Measurements from ENCODE around the gene NDUFS8. TPM values are rescaled to one million over a fixed set of nuclear protein-coding genes. Genes with fewer than 3 reads are reported as not detected.

Gene NDUFS8
- total RNA-seq, 2 experiments from 2014 or later, result 70.5 to 72.5 TPM

GRCh38 chr11:68081691-68082090 is 51.2 kb downstream of the NDUFS8 start:
- H3K9me3 ChIP-seq (ENCODE audit: control insufficient read depth in 1 of 2, insufficient read depth in 1 of 2, low read length in 2 of 2), result no peaks in the 10 kb centered on the region
- ATAC-seq (ENCODE audit: poor library complexity) (no peak), DNase-seq (no peak)
- no peak overlapping the region for H3K27ac Mint-ChIP-seq
- ChIA-PET CTCF (no interaction called here), POLR2A (no interaction called here)
- H3K4me3 ChIP-seq (ENCODE audit: low read length), result no peak overlapping the region
- no peaks in the 10 kb centered on the region for H3K27me3 Mint-ChIP-seq
- no peaks in the 10 kb centered on the region for H3K4me1 Mint-ChIP-seq (ENCODE audit: low read depth)
- H3K27ac ChIP-seq (ENCODE audit: low read depth in 1 of 2, low read length in 2 of 2), result no peak overlapping the region
- no peaks in the 10 kb centered on the region for H3K36me3 ChIP-seq (ENCODE audit: insufficient read depth, low read length)
- H3K36me3 Mint-ChIP-seq (ENCODE audit: low read depth), result no peaks in the 10 kb centered on the region
- H3K4me1 ChIP-seq (ENCODE audit: insufficient read depth, low read length), result no peaks in the 10 kb centered on the region
- no peak overlapping the region for H3K4me3 Mint-ChIP-seq
- intact Hi-C loops (cut with DNase I, micrococcal nuclease), result no loop called here
- H3K27me3 ChIP-seq (ENCODE audit: control insufficient read depth in 1 of 2, insufficient read depth in 2 of 2, low read length in 2 of 2), result no peaks in the 10 kb centered on the region
- H3K9me3 Mint-ChIP-seq, result no peaks in the 10 kb centered on the region
- no peak for TF ChIP-seq CTCF (IDR thresholded peaks at IDR 0.05)

- intact Hi-C loops (cut with DNase I, micrococcal nuclease), result no loop called here
- no peak overlapping the region for H3K27ac Mint-ChIP-seq
- H3K27ac ChIP-seq (ENCODE audit: low read depth in 1 of 2, low read length in 2 of 2), result no peak overlapping the region
Measured at GRCh38 chr11:68082481-68082880, 52.0 kb downstream of the NDUFS8 start.

GRCh38 chr11:68083517-68083916 is 53.0 kb downstream of the NDUFS8 start:
- no peaks in the 10 kb centered on the region for H3K36me3 ChIP-seq (ENCODE audit: insufficient read depth, low read length)
- no peaks in the 10 kb centered on the region for H3K9me3 ChIP-seq (ENCODE audit: control insufficient read depth in 1 of 2, insufficient read depth in 1 of 2, low read length in 2 of 2)
- Mint-ChIP-seq H3K27ac (no peak overlapping the region), H3K36me3 (ENCODE audit: low read depth) (no peaks in the 10 kb centered on the region), H3K27me3 (no peaks in the 10 kb centered on the region), H3K4me3 (no peak overlapping the region), H3K9me3 (no peaks in the 10 kb centered on the region), H3K4me1 (ENCODE audit: low read depth) (no peaks in the 10 kb centered on the region)
- no peak for ATAC-seq (ENCODE audit: poor library complexity)
- H3K4me3 ChIP-seq (ENCODE audit: low read length), result no peak overlapping the region
- POLR2A ChIA-PET, result no interaction called here
- DNase-seq, result no peak
- no peak for TF ChIP-seq CTCF (IDR thresholded peaks at IDR 0.05)
- no peaks in the 10 kb centered on the region for H3K27me3 ChIP-seq (ENCODE audit: control insufficient read depth in 1 of 2, insufficient read depth in 2 of 2, low read length in 2 of 2)
- intact Hi-C loops (cut with DNase I, micrococcal nuclease), result no loop called here
- no peak overlapping the region for H3K27ac ChIP-seq (ENCODE audit: low read depth in 1 of 2, low read length in 2 of 2)
- CTCF ChIA-PET, result no interaction called here
- H3K4me1 ChIP-seq (ENCODE audit: insufficient read depth, low read length), result no peaks in the 10 kb centered on the region

More at GRCh38 chr11:68082481-68082880, 52.0 kb downstream of the NDUFS8 start:
- DNase-seq (no peak), ATAC-seq (ENCODE audit: poor library complexity) (no peak)
- Mint-ChIP-seq H3K4me3 (no peak overlapping the region), H3K4me1 (ENCODE audit: low read depth) (no peaks in the 10 kb centered on the region), H3K36me3 (ENCODE audit: low read depth) (no peaks in the 10 kb centered on the region), H3K27me3 (no peaks in the 10 kb centered on the region), H3K9me3 (no peaks in the 10 kb centered on the region)
- Histone ChIP-seq H3K9me3 (ENCODE audit: control insufficient read depth in 1 of 2, insufficient read depth in 1 of 2, low read length in 2 of 2) (no peaks in the 10 kb centered on the region), H3K36me3 (ENCODE audit: insufficient read depth, low read length) (no peaks in the 10 kb centered on the region), H3K27me3 (ENCODE audit: control insufficient read depth in 1 of 2, insufficient read depth in 2 of 2, low read length in 2 of 2) (no peaks in the 10 kb centered on the region), H3K4me3 (ENCODE audit: low read length) (no peak overlapping the region), H3K4me1 (ENCODE audit: insufficient read depth, low read length) (no peaks in the 10 kb centered on the region)
- ChIA-PET CTCF (no interaction called here), POLR2A (no interaction called here)
- no peak for TF ChIP-seq CTCF (IDR thresholded peaks at IDR 0.05)

Small RNA genes within 50 kb of the gene (microRNA-seq; reads per million reads assigned to microRNA genes)
- gene MIR4691 (ENCODE audit: borderline microRNAs expressed, borderline replicate concordance) (not detected), gene MIR6753 (ENCODE audit: borderline microRNAs expressed, borderline replicate concordance) (not detected), gene MIR7113 (ENCODE audit: borderline microRNAs expressed, borderline replicate concordance) (0.81 reads per million)

Other genes starting within 250 kb of the NDUFS8 start
- 10 to 100 TPM; 21.3 to 22.0 TPM for gene UNC93B1, start 26.6 kb upstream of the NDUFS8 start, total RNA-seq
- under 1 TPM; 0.34 to 0.44 TPM for gene ALDH3B1, start 20.4 kb upstream of the NDUFS8 start, total RNA-seq
- gene TCIRG1, start 8.3 kb downstream of the NDUFS8 start, total RNA-seq, result 100 to 1,000 TPM; 202 to 207 TPM
- gene CHKA, start 90.7 kb downstream of the NDUFS8 start, total RNA-seq, result 10 to 100 TPM; 30.1 to 31.4 TPM
- gene KMT5B, start 182.6 kb downstream of the NDUFS8 start, total RNA-seq, result 10 to 100 TPM; 22.5 to 23.3 TPM
- gene C11orf24, start 241.3 kb downstream of the NDUFS8 start, total RNA-seq, result 1 to 10 TPM; 8.0 to 8.5 TPM

Measured in CD4-positive, alpha-beta T cell (primary cell).